ENCODE results near the gene B9D2. TPM values are rescaled to one million over a fixed set of nuclear protein-coding genes. Genes with fewer than 3 reads are reported as not detected.

Gene B9D2
- total RNA-seq, 1 donor from 2014 or later = 7.6 TPM

DNA sequence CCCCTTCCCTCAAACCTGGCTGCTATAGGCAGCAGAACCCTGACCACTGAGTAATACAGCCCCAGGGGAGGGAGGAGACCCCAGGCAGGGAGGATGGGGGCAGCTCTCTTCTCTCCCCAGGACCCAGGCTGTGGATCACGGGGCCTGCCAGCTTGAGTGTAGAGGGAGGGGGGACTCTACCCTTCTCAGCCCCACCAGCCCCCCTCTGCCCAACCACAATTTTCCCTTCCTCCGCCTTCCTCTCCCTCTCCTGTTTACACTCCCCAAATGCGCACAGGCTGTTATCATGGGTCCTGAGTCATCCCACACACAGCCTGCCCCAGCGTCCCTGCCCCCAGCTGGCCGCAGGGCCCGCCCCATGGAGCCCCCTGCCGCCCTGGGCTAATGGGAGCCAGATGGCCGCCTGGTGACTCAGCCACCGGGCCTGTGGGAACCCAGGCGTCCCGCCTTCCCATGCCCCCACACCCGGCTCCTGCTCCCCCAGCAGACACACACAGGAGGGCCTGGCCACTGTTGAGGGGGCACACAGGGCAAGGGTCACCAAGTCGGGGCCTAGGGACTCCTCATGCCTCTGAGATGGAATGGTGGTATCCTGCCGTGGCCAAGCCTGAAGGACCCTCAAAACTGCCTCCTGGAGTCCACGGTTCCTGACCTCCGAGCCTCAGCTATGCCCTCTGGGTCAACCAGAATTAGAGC, 40.4 kb downstream of the B9D2 start:
- peaks cover 25% of the 10 kb centered on the region for H3K27me3 Mint-ChIP-seq (ENCODE audit: unreplicated experiment)
- peaks cover 22% of the 10 kb centered on the region for H3K9me3 Mint-ChIP-seq (ENCODE audit: unreplicated experiment)
- peak overlapping the region; percentile 97 for H3K27ac Mint-ChIP-seq (ENCODE audit: unreplicated experiment)
- no peaks in the 10 kb centered on the region for H3K36me3 Mint-ChIP-seq (ENCODE audit: unreplicated experiment)
- peak overlapping the region; percentile 83 for H3K4me3 Mint-ChIP-seq (ENCODE audit: unreplicated experiment)
- TF ChIP-seq, protein P1, sequence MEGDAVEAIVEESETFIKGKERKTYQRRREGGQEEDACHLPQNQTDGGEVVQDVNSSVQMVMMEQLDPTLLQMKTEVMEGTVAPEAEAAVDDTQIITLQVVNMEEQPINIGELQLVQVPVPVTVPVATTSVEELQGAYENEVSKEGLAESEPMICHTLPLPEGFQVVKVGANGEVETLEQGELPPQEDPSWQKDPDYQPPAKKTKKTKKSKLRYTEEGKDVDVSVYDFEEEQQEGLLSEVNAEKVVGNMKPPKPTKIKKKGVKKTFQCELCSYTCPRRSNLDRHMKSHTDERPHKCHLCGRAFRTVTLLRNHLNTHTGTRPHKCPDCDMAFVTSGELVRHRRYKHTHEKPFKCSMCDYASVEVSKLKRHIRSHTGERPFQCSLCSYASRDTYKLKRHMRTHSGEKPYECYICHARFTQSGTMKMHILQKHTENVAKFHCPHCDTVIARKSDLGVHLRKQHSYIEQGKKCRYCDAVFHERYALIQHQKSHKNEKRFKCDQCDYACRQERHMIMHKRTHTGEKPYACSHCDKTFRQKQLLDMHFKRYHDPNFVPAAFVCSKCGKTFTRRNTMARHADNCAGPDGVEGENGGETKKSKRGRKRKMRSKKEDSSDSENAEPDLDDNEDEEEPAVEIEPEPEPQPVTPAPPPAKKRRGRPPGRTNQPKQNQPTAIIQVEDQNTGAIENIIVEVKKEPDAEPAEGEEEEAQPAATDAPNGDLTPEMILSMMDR (IDR thresholded peaks at IDR 0.05; ENCODE audit: partially characterized antibody, unreplicated experiment) = no peak
- peak; percentile 67 for DNase-seq
- H3K4me1 Mint-ChIP-seq (ENCODE audit: low read depth, unreplicated experiment) = peaks cover 52% of the 10 kb centered on the region

DNA sequence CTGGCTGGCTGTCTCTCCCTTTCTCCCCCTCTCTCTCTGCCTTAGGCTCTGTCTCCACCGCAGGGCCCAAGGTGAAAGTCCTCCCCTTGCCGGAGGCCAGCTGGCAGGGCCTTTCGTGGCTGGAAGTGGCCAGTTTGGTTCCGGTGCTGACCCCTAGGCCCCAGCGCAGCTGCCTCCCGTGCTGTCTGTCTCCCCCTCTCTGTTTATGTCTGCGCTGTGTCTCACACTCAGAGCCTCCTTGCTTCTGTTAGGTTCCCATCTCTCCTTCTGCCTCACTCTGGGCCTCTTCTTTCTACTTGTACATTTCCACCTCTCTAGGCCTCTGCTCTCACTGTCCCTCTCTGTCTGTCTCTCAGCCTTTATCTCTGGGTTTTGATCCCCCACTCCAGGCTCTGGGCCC, 40.9 kb downstream of the B9D2 start:
- DNase-seq = no peak

DNA sequence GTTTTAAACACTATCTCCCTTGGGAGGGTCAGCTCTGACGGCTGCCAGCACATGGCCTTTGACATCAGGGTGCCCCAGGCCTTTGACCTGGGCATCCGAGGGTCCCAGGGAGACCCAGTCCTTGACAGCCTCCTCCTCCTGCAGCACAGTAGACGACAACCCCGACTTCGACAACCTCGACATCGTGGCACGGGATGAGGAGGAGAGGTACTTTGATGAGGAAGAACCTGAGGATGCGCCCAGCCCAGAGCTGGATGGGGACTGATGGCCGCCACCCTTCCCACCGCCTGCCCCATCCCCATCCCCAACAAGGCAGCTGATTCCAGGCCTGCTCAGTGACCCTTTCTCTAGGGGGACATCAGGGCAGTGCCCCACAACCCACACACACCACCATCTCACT, 41.5 kb downstream of the B9D2 start:
- Mint-ChIP-seq H3K4me3 (ENCODE audit: unreplicated experiment) (peak overlapping the region; percentile 83), H3K9me3 (ENCODE audit: unreplicated experiment) (peaks cover 19% of the 10 kb centered on the region), H3K36me3 (ENCODE audit: unreplicated experiment) (no peaks in the 10 kb centered on the region), H3K27ac (ENCODE audit: unreplicated experiment) (peak overlapping the region; percentile 97), H3K27me3 (ENCODE audit: unreplicated experiment) (peaks cover 20% of the 10 kb centered on the region), H3K4me1 (ENCODE audit: low read depth, unreplicated experiment) (peaks cover 44% of the 10 kb centered on the region)
- DNase-seq = no peak
- TF ChIP-seq, protein P1 (IDR thresholded peaks at IDR 0.05; ENCODE audit: partially characterized antibody, unreplicated experiment) = no peak

More for the DNA sequence above, 40.9 kb downstream of the B9D2 start:
- Mint-ChIP-seq H3K9me3 (ENCODE audit: unreplicated experiment) (peaks cover 20% of the 10 kb centered on the region), H3K36me3 (ENCODE audit: unreplicated experiment) (no peaks in the 10 kb centered on the region), H3K4me3 (ENCODE audit: unreplicated experiment) (peak overlapping the region; percentile 83), H3K4me1 (ENCODE audit: low read depth, unreplicated experiment) (peaks cover 47% of the 10 kb centered on the region), H3K27me3 (ENCODE audit: unreplicated experiment) (peaks cover 22% of the 10 kb centered on the region), H3K27ac (ENCODE audit: unreplicated experiment) (peak overlapping the region; percentile 97)
- TF ChIP-seq, protein P1 (IDR thresholded peaks at IDR 0.05; ENCODE audit: partially characterized antibody, unreplicated experiment) = no peak

DNA sequence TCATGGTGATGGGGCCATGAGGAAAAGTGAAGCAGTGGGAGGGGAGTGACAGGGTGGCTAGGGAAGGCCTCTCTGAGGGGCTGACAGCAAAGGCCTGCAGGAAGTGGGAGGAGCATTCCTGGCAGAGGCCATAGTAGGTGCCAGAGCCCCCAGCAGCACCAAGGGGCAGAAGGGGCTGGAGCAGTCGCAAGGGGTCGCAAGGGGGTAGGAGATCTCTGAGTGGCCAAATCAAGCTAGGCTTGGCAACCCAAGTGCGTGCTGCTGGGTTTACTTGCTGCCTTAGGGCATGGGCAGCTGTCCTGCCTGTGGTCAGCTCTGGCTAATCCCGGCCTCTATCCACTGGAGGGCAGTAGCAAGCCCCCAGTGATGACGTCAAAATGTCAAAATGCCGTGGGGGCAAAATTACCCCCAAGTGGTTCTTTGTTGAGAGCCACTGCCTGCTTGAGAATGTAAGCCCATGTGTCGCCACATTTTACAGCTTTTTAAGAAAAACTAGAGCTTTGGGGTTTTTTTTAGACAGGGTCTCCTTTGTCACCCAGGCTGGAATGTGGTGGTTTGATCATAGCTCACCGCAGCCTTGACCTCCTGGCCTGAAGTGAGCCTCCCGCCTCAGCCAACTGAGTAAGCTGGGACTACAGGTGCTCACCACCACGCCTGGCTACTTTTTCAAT, 42.2 kb downstream of the B9D2 start:
- peak overlapping the region; percentile 97 for H3K27ac Mint-ChIP-seq (ENCODE audit: unreplicated experiment)

More for the DNA sequence above, 42.2 kb downstream of the B9D2 start:
- Mint-ChIP-seq H3K36me3 (ENCODE audit: unreplicated experiment) (peaks cover 6% of the 10 kb centered on the region), H3K4me1 (ENCODE audit: low read depth, unreplicated experiment) (peaks cover 39% of the 10 kb centered on the region), H3K4me3 (ENCODE audit: unreplicated experiment) (peak overlapping the region; percentile 25), H3K9me3 (ENCODE audit: unreplicated experiment) (peaks cover 16% of the 10 kb centered on the region), H3K27me3 (ENCODE audit: unreplicated experiment) (peaks cover 16% of the 10 kb centered on the region)
- peak; percentile 77 for DNase-seq
- TF ChIP-seq, protein P1 (IDR thresholded peaks at IDR 0.05; ENCODE audit: partially characterized antibody, unreplicated experiment) = peak; percentile 65
